Transverse colon (tissue), 4 donors: ENCODE results near the gene TRRAP. TPM values are rescaled to one million over a fixed set of nuclear protein-coding genes. Genes with fewer than 3 reads are reported as not detected.

Source experiments
- DNase-seq: peaks from one replicate; pipeline ENCODE4 v3.0.0-alpha.2; 2019
- H3K27ac ChIP-seq, 4 donors: fragments of 200-600 bp; sonication (generic); 2 replicates each; pipeline ENCODE4 v1.5.1; 2016 to 2018; ENCODE audit warnings: inconsistent platforms in 4 of 4
- H3K27me3 ChIP-seq: fragments of 200-600 bp; sonication (generic); 2 replicates; pipeline ENCODE4 v1.5.1; 2017; ENCODE audit warnings: inconsistent platforms
- H3K36me3 ChIP-seq, 4 donors: fragments of 200-600 bp; sonication (generic); 2 replicates each; pipeline ENCODE4 v1.5.1; 2017 to 2019; ENCODE audit warnings: inconsistent platforms in 4 of 4
- H3K4me1 ChIP-seq, 4 donors: fragments of 200-600 bp; sonication (generic); 2 replicates each; pipeline ENCODE4 v1.5.1; 2017 to 2020; ENCODE audit warnings: inconsistent platforms in 4 of 4
- H3K4me3 ChIP-seq, 4 donors: fragments of 200-600 bp; sonication (generic); 1 replicate in 1 of 4; 2 replicates in 3 of 4; pipeline versions ENCODE4 v1.5.1 to v1.6.1; 2017 to 2019; ENCODE audit warnings: inconsistent platforms in 4 of 4
- H3K9me3 ChIP-seq, 2 donors: fragments of 200-600 bp; sonication (generic); 2 replicates each; pipeline ENCODE4 v1.5.1; 2017 to 2019; ENCODE audit warnings: inconsistent platforms in 2 of 2
- CTCF ChIP-seq, 5 experiments: fragments of 200-600 bp in 3 of 5; fragments of 450-650 bp in 2 of 5; sonication (generic) in 3 of 5; IDR thresholded peaks; 1 replicate in 2 of 5; 2 replicates in 3 of 5; pipeline ENCODE4 v1.5.1; 2016 to 2017; ENCODE audit warnings: antibody characterized with exemption in 5 of 5, inconsistent platforms in 3 of 5, mild to moderate bottlenecking in 2 of 5, moderate library complexity in 1 of 5
- EP300 ChIP-seq: sonication (generic); formaldehyde crosslinking; IDR thresholded peaks from one replicate; pipeline ENCODE4 v1.6.1; 2017; ENCODE audit warnings: antibody characterized with exemption, low read depth
- POLR2A ChIP-seq: fragments of 450-650 bp; IDR thresholded peaks from one replicate; pipeline ENCODE4 v1.6.1; 2016; ENCODE audit warnings: antibody characterized with exemption, mild to moderate bottlenecking, moderate library complexity
- POLR2AphosphoS5 ChIP-seq, 3 donors: sonication (generic); formaldehyde crosslinking; IDR thresholded peaks; one replicate each; pipeline ENCODE4 v1.6.1; 2016; ENCODE audit warnings: antibody characterized with exemption in 3 of 3
- WGBS, 2 donors: methylation state at CpG; one replicate each; pipeline ENCODE4 v1.1.5; 2018; ENCODE audit warnings: low coverage in 1 of 2; 5-methylcytosine and 5-hydroxymethylcytosine counted together
- in situ Hi-C, 4 donors: fragments of 200-750 bp; cut with MboI; loops; one replicate each; pipeline versions ENCODE4 v1.15.0 to v1.15.1; 2017; ENCODE audit warnings: low sequenced_read_pairs in 3 of 4, low pct_ligation_motif_present in 1 of 4, low pct_unique_long_range_greater_than_20kb in 1 of 4
- intact Hi-C: fragments of 100-400 bp; cut with DNase I; formaldehyde crosslinking; loops from one replicate; pipeline ENCODE4 v1.15.1; 2023; ENCODE audit warnings: low total_unique reads
- total RNA-seq, 4 donors: library from RNA; depleted of rRNA; stranded (reverse); fragments of >200 nt; gene quantifications; one replicate each; pipeline ENCODE4 v1.1.0, GENCODE V29; 2016

The TRRAP gene
- total RNA-seq, 4 donors from 2014 or later: 27.3 to 73.3 (median 38.0) TPM

- no peak overlapping the region for H3K4me3 ChIP-seq
- no peak for DNase-seq
- no peak overlapping the region for H3K27ac ChIP-seq
- intact Hi-C loops (no loop called here), in situ Hi-C loops (no loop called here)
- H3K9me3 ChIP-seq: no peaks in the 10 kb centered on the region
- H3K4me1 ChIP-seq: no peaks in the 10 kb centered on the region
- peaks cover 0 to 76% (median 27%) of the 10 kb centered on the region in 4 donors for H3K36me3 ChIP-seq
- no peaks in the 10 kb centered on the region for H3K27me3 ChIP-seq
- TF ChIP-seq POLR2AphosphoS5 (IDR thresholded peaks at IDR 0.05): no peak
- no peak for TF ChIP-seq EP300
- no peak for TF ChIP-seq CTCF (IDR thresholded peaks at IDR 0.05)
- no peak for TF ChIP-seq POLR2A
- 74 to 94% methylated on average over 3 to 12 of the region's 12 CpGs for WGBS, 2 donors
Observed at GRCh38 chr7:98922392-98923187, 44.3 kb downstream of the TRRAP start.

GRCh38 chr7:98923512-98923911, 45.2 kb downstream of the TRRAP start:
- intact Hi-C loops (no loop called here), in situ Hi-C loops (no loop called here)
- Histone ChIP-seq H3K9me3 (no peaks in the 10 kb centered on the region), H3K4me1 (no peaks in the 10 kb centered on the region), H3K4me3 (no peak overlapping the region), H3K36me3 (peaks cover 0 to 76% (median 29%) of the 10 kb centered on the region in 4 donors), H3K27me3 (no peaks in the 10 kb centered on the region), H3K27ac (no peak overlapping the region)
- WGBS, 2 donors: 89 to 97% methylated on average over 5 of the region's 5 CpGs
- TF ChIP-seq EP300 (no peak), CTCF (IDR thresholded peaks at IDR 0.05) (no peak), POLR2AphosphoS5 (IDR thresholded peaks at IDR 0.05) (no peak), POLR2A (no peak)
- no peak for DNase-seq

GRCh38 chr7:98927125-98927524, 48.8 kb downstream of the TRRAP start:
- Histone ChIP-seq H3K27me3 (no peaks in the 10 kb centered on the region), H3K27ac (no peak overlapping the region), H3K9me3 (no peaks in the 10 kb centered on the region), H3K4me3 (no peak overlapping the region), H3K4me1 (no peaks in the 10 kb centered on the region), H3K36me3 (peaks cover 0 to 98% (median 42%) of the 10 kb centered on the region in 4 donors)
- intact Hi-C loops (no loop called here), in situ Hi-C loops (no loop called here)
- WGBS, 2 donors: 93 to 100% methylated on average over 3 to 15 of the region's 15 CpGs
- TF ChIP-seq EP300 (no peak), POLR2A (no peak), CTCF (IDR thresholded peaks at IDR 0.05) (no peak), POLR2AphosphoS5 (IDR thresholded peaks at IDR 0.05) (no peak)
- no peak for DNase-seq

GRCh38 chr7:98930464-98930863, 52.1 kb downstream of the TRRAP start:
- intact Hi-C loops: no loop called here
- in situ Hi-C loops: no loop called here
- peak; percentile 33 for DNase-seq
- H3K27me3 ChIP-seq: no peaks in the 10 kb centered on the region
- H3K4me3 ChIP-seq: no peak overlapping the region
- TF ChIP-seq POLR2A (no peak), POLR2AphosphoS5 (IDR thresholded peaks at IDR 0.05) (no peak), CTCF (IDR thresholded peaks at IDR 0.05) (no peak), EP300 (no peak)
- no peaks in the 10 kb centered on the region for H3K4me1 ChIP-seq
- peaks cover 0 to 94% (median 45%) of the 10 kb centered on the region in 4 donors for H3K36me3 ChIP-seq
- WGBS, 2 donors: 70 to 84% methylated on average over 6 to 10 of the region's 10 CpGs
- H3K9me3 ChIP-seq: no peaks in the 10 kb centered on the region
- H3K27ac ChIP-seq: peak overlapping the region in 1 of 4 donors; percentile 28
